ENCODE results near the gene SULT4A1.
"Not testable (repeated sequence)": the region's sequence is repeated elsewhere in the genome, so short reads cannot be mapped to it uniquely, and the experiment has no call there.

SULT4A1 gene

GRCh38 chr22:43886231-43886630, 23.9 kb upstream of the SULT4A1 start:
- no peak for DNase-seq (ENCODE audit: low spot score)

- DNase-seq (ENCODE audit: low spot score): no peak
These were observed 23.5 kb upstream of the SULT4A1 start for GRCh38 chr22:43885786-43886185.

- DNase-seq (ENCODE audit: low spot score): no peak
These were observed 23.0 kb upstream of the SULT4A1 start for GRCh38 chr22:43885319-43885671.

- peak; percentile 26 for DNase-seq (ENCODE audit: low spot score)
These were observed 22.4 kb upstream of the SULT4A1 start for GRCh38 chr22:43884600-43885318.

DNA sequence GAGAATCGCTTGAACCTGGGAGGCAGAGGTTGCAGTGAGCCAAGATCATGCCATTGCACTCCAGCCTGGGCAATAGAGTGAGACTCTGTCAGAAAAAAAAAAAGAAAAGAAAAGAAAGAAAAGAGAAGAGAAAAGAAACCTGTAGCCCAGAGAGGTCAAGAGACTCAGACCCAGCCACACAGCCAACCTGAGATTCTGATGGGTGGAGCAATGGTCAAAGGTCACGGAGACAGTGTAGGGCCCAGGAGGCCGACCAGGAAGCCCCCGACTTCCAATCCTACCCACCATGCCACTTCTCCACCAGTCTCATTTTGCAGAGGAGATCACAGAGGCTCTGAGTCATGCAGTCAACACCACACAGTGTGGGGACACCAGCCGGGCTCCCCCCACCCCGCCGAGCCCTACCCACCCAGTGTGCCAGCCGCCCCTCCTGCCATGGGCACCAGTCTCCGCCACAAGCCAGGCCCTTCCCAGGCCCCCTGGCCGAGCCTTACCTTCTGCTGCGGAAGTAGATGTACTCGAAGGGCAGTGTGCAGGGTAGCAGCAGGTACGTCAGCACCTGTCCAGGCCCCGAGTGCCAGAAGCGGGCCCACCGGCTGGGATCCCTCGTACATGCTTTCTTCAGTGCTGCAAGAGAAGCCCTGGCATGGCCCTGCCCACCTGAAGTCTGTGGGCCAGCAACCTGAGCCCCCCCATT, 21.6 kb upstream of the SULT4A1 start:
- no peak for DNase-seq (ENCODE audit: low spot score)

DNA sequence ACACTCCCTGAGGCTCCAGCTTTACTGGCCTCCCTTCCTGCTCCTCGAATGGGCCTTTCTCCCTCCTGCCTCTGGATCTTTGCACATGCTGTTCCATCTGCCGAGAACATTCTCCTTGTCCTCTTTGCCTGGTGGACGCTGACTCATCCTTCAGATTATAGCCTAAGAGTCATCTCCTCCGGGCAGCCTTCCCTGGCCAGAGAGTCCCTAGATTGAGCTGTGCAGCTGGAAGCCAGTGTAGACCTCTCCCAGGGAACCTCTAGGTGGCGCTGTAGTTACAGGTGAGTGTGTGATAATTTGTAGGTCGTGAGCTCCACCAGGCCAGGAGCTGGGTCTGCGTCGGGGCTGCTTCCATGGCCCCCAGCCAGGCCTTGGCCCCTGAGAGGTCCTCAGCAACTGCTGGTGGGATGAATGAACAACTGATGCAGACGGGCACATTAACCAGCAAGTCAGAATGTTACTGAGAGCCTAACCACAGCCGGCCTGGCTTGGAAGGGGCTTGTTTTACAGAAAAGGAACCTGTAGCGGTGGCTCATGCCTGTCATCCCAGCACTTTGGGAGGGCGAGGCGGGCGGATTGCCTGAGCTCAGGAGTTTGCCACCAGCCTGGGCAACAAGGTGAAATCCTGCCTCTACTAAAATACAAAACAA, 20.8 kb upstream of the SULT4A1 start:
- peak; percentile 73 for DNase-seq (ENCODE audit: low spot score)

DNA sequence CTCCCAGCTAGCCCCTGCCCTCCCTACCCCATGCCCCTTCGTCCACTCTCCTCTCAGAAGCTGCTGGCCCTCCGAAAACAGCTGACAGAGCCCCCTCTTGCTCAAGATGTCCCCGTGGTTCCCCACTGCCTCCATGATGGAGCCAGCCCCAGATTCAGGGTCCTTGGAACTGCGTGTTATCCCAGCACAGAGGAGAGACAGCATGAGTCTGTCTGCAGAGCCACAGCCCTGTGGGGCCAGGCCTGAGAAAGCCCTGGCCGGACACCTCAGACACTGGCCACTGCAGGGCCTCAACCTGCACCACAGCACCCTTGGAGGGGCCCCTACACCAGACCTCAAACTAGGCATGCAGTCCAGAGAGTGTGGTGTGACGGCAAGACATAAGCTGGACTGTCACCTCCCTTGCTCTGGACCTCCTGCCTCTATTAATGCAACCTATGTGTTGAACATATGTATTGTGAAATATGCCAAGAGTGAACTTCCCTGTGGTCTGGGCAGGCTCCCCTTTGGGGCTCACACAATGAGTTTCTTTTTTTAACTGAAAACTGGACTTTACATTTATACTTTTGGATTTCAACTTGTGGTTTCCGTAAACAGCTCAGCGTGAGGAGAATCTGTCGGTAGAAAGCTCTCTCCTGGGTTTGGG, 19.9 kb upstream of the SULT4A1 start:
- DNase-seq (ENCODE audit: low spot score): no peak

DNA sequence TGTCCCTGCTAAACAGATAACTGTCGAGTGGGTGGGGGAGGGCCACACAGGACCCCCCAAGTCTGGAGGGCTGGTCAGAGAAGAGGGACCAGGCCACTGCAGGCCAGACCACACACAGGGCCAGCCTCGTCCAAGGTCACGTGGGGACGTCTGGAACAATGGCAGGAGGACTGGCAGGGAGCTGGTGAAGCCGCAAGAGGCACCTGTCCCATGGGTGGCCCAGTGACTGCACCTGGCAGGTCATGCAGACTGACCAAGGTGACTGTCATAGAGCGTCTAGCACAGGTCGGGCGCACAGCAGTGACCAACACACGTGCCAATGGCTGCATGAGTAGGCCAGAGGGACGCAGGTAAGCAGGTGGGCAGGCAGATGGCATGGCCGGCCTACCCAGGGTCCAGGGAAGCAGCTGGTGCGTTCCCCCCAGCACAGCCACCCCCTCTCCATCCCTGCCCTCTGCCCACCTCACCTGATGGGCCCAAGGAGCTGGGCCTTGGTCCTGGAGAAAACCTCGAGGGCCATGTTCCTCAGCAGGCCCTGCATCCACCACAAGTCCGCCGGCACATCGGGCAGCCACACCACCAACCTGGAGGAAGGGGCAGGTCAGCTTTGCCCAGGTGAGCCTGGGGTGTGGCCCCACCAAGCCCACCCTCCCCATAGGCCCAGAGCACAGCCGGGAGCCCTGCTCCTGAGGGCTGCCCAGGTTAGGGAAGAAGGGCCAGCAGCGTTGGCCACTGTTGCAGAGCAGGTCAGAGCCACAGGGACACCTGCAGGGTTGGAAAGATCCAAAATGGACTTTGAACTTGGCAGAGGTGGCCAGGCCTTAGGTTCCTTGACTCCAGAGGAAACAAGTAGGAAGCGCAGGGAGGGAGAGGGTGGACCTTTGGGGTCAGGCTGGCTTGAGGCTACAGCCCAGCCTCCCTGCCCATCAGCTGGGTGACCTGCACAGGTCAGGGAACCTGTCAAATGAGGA, 19.1 kb upstream of the SULT4A1 start:
- DNase-seq (ENCODE audit: low spot score): no peak

- DNase-seq (ENCODE audit: low spot score): no peak
These were observed 18.3 kb upstream of the SULT4A1 start for GRCh38 chr22:43880541-43880991.

GRCh38 chr22:43879901-43880540, 17.7 kb upstream of the SULT4A1 start:
- DNase-seq (ENCODE audit: low spot score): no peak

DNA sequence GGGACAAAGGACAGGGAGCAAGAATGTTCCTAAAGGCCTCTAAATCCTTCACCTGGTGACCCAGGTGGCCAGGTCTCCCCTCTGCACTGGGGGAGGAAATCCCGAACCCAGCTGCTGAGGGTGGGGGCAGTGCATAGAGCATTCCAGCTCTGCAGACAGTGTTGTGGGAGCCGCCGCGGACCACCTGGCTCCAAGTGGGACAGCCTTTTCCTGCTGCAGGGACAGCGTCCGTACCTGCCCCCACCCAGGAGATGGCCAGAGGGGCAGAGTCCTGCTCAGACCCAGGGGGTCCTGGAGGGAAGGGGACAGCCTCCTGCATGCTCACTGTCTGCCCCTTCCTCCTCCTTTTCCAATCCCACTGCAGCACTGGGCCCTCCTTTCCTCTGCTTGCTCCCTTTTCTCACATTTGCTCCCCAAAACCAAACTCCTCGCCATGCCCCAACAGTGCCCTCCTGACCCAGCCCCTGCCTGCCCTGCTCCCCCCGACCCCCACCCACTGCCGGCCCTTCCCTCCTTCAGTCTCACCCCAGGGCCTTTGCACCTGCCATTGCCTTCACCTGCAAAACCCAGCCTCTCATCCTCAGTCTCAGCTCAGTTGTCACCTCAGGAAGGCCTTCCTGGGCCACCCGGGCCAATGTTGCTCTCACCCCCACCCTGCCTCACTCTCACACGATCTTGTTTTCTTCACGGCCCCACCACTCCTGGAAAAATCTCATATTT, 16.7 kb upstream of the SULT4A1 start:
- no peak for DNase-seq (ENCODE audit: low spot score)

DNA sequence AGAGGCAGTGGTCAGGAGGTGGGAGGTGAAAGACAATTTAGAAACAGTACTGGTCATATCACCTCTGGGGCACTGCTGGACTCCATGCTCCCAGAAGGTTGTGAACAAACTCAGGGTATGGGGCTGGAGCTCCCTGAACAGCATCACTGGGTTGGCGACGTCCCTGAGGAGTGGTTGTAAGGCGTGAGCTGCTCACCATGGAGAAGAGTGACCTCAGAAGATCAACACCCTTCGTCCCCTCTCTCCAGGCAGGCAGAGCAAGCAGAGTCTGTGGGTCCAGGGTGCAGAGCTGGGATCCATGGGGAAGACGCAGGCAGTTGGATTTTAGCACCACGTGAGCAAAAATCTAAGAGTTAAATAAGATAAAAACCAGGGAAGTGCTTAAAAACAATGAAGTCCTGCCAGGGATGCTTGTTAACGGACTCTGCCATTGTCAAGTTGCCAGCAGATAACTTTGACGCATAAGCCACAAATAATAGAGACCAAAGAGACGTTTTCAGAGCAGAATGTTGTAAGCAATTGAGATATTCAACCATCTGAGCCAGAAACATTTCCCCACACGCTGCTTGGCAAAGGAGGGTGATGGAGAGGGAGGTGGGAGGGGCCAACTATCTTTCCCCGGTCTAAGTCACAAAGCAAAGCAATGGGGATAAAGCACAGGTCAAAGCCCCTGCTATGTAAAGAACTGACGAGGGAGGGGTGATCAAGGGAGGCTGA, 15.9 kb upstream of the SULT4A1 start:
- DNase-seq (ENCODE audit: low spot score): no peak

DNA sequence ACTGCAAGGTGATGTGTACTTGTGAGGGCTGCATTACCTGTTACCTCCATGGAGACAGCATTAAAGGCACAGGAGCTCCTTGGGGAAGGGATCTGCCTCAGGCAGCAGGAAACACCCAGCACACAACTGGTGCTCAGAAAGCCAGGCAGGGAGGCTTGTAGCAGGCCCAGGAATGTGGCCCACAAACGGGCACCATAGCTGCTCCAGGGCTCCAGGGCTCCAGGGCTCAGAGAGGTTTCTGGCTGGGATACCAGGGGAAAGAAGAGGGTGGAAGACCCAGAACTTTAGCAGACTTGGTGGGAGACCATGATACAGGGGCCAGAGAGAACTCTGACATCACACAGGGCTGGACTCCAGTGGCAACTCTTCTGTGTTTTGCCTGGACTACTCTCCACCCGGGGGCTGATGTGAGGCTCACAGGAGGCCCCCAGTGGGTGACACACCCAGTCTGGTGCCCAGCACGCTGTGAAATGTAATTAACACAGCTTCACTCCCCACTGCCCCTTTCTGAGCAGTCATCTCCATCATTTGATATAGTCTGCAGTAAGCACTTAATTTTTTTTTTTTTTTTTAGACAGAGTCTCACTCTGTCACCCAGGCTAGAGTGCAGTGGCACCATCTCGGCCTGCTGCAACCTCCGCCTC, 14.7 kb upstream of the SULT4A1 start:
- DNase-seq (ENCODE audit: low spot score): no peak

DNA sequence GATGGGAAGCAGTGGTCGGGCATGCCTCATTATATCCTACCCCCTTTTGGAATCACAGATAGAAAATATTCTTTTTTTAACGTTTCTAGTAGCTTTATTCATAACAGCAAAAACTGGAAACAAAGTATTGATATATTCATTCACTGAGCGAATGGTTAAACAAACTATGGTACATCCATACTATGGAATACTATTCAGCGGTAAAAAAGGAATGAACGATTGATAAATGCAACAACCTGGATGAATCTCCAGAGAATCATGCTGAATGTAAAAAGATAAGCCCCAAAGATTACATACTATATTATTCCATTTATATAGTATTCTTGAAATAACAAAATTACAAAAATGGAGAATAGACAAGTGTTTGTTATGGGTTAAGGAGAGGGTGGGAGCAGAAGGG, 7.5 kb upstream of the SULT4A1 start:
- no peak for DNase-seq (ENCODE audit: low spot score)

DNA sequence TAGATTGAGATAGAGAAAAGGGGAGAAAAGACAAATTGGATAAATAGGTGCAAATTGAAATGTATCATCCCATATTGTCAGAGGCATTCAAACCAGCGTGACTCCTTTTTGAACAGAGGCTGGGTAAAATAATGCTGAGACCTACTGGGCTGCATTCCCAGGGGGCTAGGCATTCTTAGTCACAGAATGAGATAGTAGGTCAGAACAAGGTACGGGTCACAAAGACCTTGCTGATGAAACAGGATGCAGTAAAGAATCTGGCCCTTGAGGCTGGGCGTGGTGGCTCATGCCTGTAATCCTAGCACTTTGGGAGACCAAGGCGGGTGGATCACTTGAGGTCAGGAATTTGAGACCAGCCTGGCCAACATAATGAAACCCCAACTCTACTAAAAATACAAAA, 6.7 kb upstream of the SULT4A1 start:
- not testable (repeated sequence) for DNase-seq (ENCODE audit: low spot score)

GRCh38 chr22:43867839-43868635, 5.7 kb upstream of the SULT4A1 start:
- DNase-seq (ENCODE audit: low spot score): peak; percentile 44

DNA sequence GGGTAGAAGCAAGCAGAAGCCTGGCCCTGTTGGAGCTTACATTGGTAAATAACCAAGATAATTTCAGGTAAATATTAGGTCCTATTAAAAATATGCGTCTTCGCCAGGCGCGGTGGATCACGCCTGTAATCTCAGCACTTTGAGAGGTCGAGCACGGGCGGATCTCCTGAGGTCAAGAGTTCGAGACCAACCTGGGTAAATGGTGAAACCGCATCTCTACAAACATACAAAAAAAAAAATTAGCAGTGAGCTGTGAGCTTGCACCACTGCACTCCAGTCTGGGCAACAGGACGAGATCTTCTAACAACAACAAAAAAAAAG, 529 bp upstream of the SULT4A1 start:
- DNase-seq (ENCODE audit: low spot score): no peak

GRCh38 chr22:43861529-43861928, 784 bp downstream of the SULT4A1 start:
- DNase-seq (ENCODE audit: low spot score): no peak

DNA sequence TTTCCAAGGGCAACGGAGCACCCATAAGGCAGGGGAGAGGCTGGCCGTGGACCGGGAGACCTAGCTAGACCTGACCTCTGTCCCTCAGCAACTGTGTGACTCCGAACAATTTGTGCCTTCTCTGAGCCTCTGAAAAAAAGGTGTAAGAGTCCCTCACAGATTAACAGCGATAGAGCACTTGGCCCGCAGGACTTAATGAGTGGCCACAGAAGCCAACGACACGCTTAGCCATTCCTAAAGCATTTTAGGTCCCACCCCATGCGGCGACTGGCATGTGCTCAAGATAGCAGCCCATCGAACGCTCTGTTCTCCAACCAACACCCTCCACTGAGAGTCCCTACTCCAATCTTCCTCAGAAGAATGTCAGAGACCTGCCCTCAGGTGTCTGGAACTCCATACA, 1.5 kb downstream of the SULT4A1 start:
- DNase-seq (ENCODE audit: low spot score): no peak

All from SW480 (cell line).